Heart left ventricle (tissue), 16 donors: Measurements from ENCODE around the gene GALNT2. TPM values are rescaled to one million over a fixed set of nuclear protein-coding genes. Genes with fewer than 3 reads are reported as not detected.
A peak's percentile ranks its signal among the peaks of the same experiment; 100 is the strongest.

Experiments
- ATAC-seq, 4 donors: fragments of 200-7000 bp; cut with Tn5 transposase; one replicate each; pipeline ENCODE4 v1.9.1; 2020 to 2022; ENCODE audit warnings: moderate library complexity in 4 of 4, mild to moderate bottlenecking in 3 of 4, moderate number of reproducible peaks in 1 of 4
- DNase-seq, 5 donors: peaks; one replicate each; pipeline ENCODE4 v3.0.0-alpha.2; 2020
- H3K27ac ChIP-seq, 12 donors: fragments of 200-600 bp; sonication (generic) in 4 of 12; one replicate each; pipeline versions ENCODE4 v1.5.0 to v1.8.0; 2016 to 2022; ENCODE audit warnings: mild to moderate bottlenecking in 2 of 12
- H3K27me3 ChIP-seq, 9 donors: fragments of 200-600 bp; sonication (generic) in 2 of 9; one replicate each; pipeline versions ENCODE4 v1.5.1 to v1.8.0; 2016 to 2022; ENCODE audit warnings: mild to moderate bottlenecking in 3 of 9
- H3K36me3 ChIP-seq, 9 donors: fragments of 200-600 bp; sonication (generic) in 2 of 9; one replicate each; pipeline versions ENCODE4 v1.5.0 to v1.8.0; 2018 to 2022; ENCODE audit warnings: mild to moderate bottlenecking in 2 of 9
- H3K4me1 ChIP-seq, 12 donors: fragments of 200-600 bp; sonication (generic) in 4 of 12; one replicate each; pipeline versions ENCODE4 v1.5.0 to v1.8.0; 2016 to 2022; ENCODE audit warnings: mild to moderate bottlenecking in 3 of 12
- H3K4me3 ChIP-seq, 12 donors: fragments of 200-600 bp; sonication (generic) in 4 of 12; one replicate each; pipeline versions ENCODE4 v1.5.0 to v1.8.0; 2017 to 2022; ENCODE audit warnings: mild to moderate bottlenecking in 9 of 12, moderate library complexity in 4 of 12
- H3K9me3 ChIP-seq, 12 donors: fragments of 200-600 bp; sonication (generic) in 4 of 12; one replicate each; pipeline versions ENCODE4 v1.5.0 to v1.8.0; 2016 to 2022; ENCODE audit warnings: mild to moderate bottlenecking in 1 of 12
- CTCF ChIP-seq, 12 donors: fragments of 200-600 bp; sonication (generic) in 4 of 12; IDR thresholded peaks; one replicate each; pipeline versions ENCODE4 v1.5.0 to v1.8.0; 2018 to 2022; ENCODE audit warnings: antibody characterized with exemption in 12 of 12, mild to moderate bottlenecking in 5 of 12
- POLR2A ChIP-seq, 2 donors: fragments of 450-650 bp; IDR thresholded peaks; one replicate each; pipeline ENCODE4 v1.6.1; 2017; ENCODE audit warnings: antibody characterized with exemption in 2 of 2, mild to moderate bottlenecking in 2 of 2, moderate library complexity in 2 of 2
- WGBS, 4 donors: extraction: QIAGEN DNeasy Blood & Tissue Kit in 2 of 4; methylation state at CpG; one replicate each; pipeline versions ENCODE4 v1.1.5 to v1.1.7; 2013 to 2018; 5-methylcytosine and 5-hydroxymethylcytosine counted together
- intact Hi-C, 10 donors: fragments of 100-400 bp; cut with DNase I; formaldehyde crosslinking; loops; one replicate each; pipeline versions ENCODE4 v1.11.1 to v1.14.2; 2022
- polyA plus RNA-seq, 2 donors: library from polyadenylated mRNA; stranded (reverse); fragments of 200-250 nt; gene quantifications; one replicate each; pipeline ENCODE4 v1.2.3, GENCODE V29; 2013
- total RNA-seq, 9 donors: library from RNA; depleted of rRNA in 2 of 9; stranded (reverse); fragments of >200 nt in 2 of 9; fragmentation: NEBNext Ultra II Directional in 3 of 9; extraction: Animal tissue kit (Norgen Biotek cat#: 25700) in 3 of 9; gene quantifications; one replicate each; pipeline versions ENCODE4 v1.1.0 to v1.2.4, GENCODE V29; 2016 to 2023
- donor health status: ischemic (EF 13 %, LVEDD 7.1; RV severe dilation, severe dysfunction).
- donor health status: healthy with polysubstance abuse.
- donor health status: DM: no; HTN: yes; CAD: no.
- donor health status: DM: no; HTN: no; CAD: no.
- donor health status: ischemic (EF 25% LVEDD 6.9; RV normal size, moderate dysfunction).
- donor health status: ischemic (EF 25% LVEDD 5.7; RV mildly dilated, moderate dysfunction).
- donor health status: healthy.
- donor health status: DM: yes; HTN: yes; CAD: no.
- donor health status: ischemic (EF 35%, LVEDD 5.7; RV mildly dilated, moderate dysfunction).
- donor health status: nonischemic (EF 11% LVEDD 7.7; RV severe dilation, severe dysfunction).
- donor health status: DM: yes; HTN: yes; CAD: no.
- donor health status: PGD.
- donor health status: ischemic (EF 29% LVEDD 5.4; RV normal size, mild dysfunction).
- donor health status: nonischemic (EF 23%, LVEDD 6.1; RV moderate dilation, normal function).

The GALNT2 gene
- total and polyA plus RNA-seq, 11 donors = 10.1 to 44.9 (median 31.6) TPM

GRCh38 chr1:230271300-230272035 lies 204.4 kb downstream of the GALNT2 start:
- 90 to 93% (median 91%) methylated on average over 20 of the region's 20 CpGs for WGBS, 4 donors
- intact Hi-C loops = no loop called here
- Histone ChIP-seq H3K9me3 (no peaks in the 10 kb centered on the region), H3K27me3 (no peaks in the 10 kb centered on the region), H3K4me3 (no peak overlapping the region), H3K4me1 (peaks cover 0 to 35% (median 17%) of the 10 kb centered on the region in 12 donors), H3K27ac (peak overlapping the region in 7 of 12 donors; percentile 2 to 59 (median 36)), H3K36me3 (peaks cover 0 to 39% (median 23%) of the 10 kb centered on the region in 9 donors)
- ATAC-seq (no peak), DNase-seq (no peak)
- TF ChIP-seq POLR2A (IDR thresholded peaks at IDR 0.05) (no peak), CTCF (IDR thresholded peaks at IDR 0.05) (no peak)

GRCh38 chr1:230272557-230272956 lies 205.5 kb downstream of the GALNT2 start:
- Histone ChIP-seq H3K9me3 (no peaks in the 10 kb centered on the region), H3K27ac (no peak overlapping the region), H3K4me3 (no peak overlapping the region), H3K27me3 (no peaks in the 10 kb centered on the region), H3K4me1 (peaks cover 0 to 36% (median 17%) of the 10 kb centered on the region in 12 donors), H3K36me3 (peaks cover 0 to 50% (median 32%) of the 10 kb centered on the region in 9 donors)
- intact Hi-C loops = no loop called here
- ATAC-seq (no peak), DNase-seq (no peak)
- TF ChIP-seq POLR2A (IDR thresholded peaks at IDR 0.05) (no peak), CTCF (IDR thresholded peaks at IDR 0.05) (no peak)
- 92 to 97% (median 96%) methylated on average over 7 to 9 of the region's 9 CpGs for WGBS, 4 donors

- DNase-seq = no peak
- H3K27me3 ChIP-seq = no peaks in the 10 kb centered on the region
- TF ChIP-seq CTCF (IDR thresholded peaks at IDR 0.05) = no peak
- TF ChIP-seq POLR2A (IDR thresholded peaks at IDR 0.05) = no peak
- H3K4me1 ChIP-seq = peaks cover 0 to 37% (median 17%) of the 10 kb centered on the region in 12 donors
- H3K9me3 ChIP-seq = no peaks in the 10 kb centered on the region
- intact Hi-C loops = no loop called here
- ATAC-seq = no peak
- H3K4me3 ChIP-seq = no peak overlapping the region
- H3K27ac ChIP-seq = no peak overlapping the region
- H3K36me3 ChIP-seq = peaks cover 0 to 53% (median 33%) of the 10 kb centered on the region in 9 donors
- WGBS, 4 donors = 82 to 98% (median 90%) methylated on average over 7 of the region's 7 CpGs
Observed at GRCh38 chr1:230273141-230273710, 206.2 kb downstream of the GALNT2 start.

GRCh38 chr1:230274254-230274653 lies 207.2 kb downstream of the GALNT2 start:
- H3K36me3 ChIP-seq = peaks cover 0 to 64% (median 42%) of the 10 kb centered on the region in 9 donors
- DNase-seq = no peak
- ATAC-seq = peak in 1 of 4 donors; percentile 19
- no peaks in the 10 kb centered on the region for H3K9me3 ChIP-seq
- WGBS, 4 donors = 77 to 85% (median 84%) methylated on average over 15 of the region's 15 CpGs
- H3K4me3 ChIP-seq = no peak overlapping the region
- H3K27me3 ChIP-seq = no peaks in the 10 kb centered on the region
- no peak overlapping the region for H3K27ac ChIP-seq
- intact Hi-C loops = no loop called here
- no peak for TF ChIP-seq POLR2A (IDR thresholded peaks at IDR 0.05)
- peaks cover 0 to 33% (median 15%) of the 10 kb centered on the region in 12 donors for H3K4me1 ChIP-seq
